Heart left ventricle (tissue), 13 donors: ENCODE data around the gene C3orf80.

Experiments
- CTCF ChIP-seq, 12 donors: fragments of 200-600 bp; sonication (generic) in 4 of 12; IDR thresholded peaks; one replicate each; pipeline versions ENCODE4 v1.5.0 to v1.8.0; 2018 to 2022; ENCODE audit warnings: antibody characterized with exemption in 12 of 12, mild to moderate bottlenecking in 5 of 12
- POLR2A ChIP-seq, 2 donors: fragments of 450-650 bp; IDR thresholded peaks; one replicate each; pipeline ENCODE4 v1.6.1; 2017; ENCODE audit warnings: antibody characterized with exemption in 2 of 2, mild to moderate bottlenecking in 2 of 2, moderate library complexity in 2 of 2
- donor health status: ischemic (EF 13 %, LVEDD 7.1; RV severe dilation, severe dysfunction).
- donor health status: DM: no; HTN: yes; CAD: no.
- donor health status: DM: no; HTN: no; CAD: no.
- donor health status: ischemic (EF 25% LVEDD 6.9; RV normal size, moderate dysfunction).
- donor health status: ischemic (EF 25% LVEDD 5.7; RV mildly dilated, moderate dysfunction).
- donor health status: ischemic (EF 35%, LVEDD 5.7; RV mildly dilated, moderate dysfunction).
- donor health status: nonischemic (EF 11% LVEDD 7.7; RV severe dilation, severe dysfunction).
- donor health status: DM: yes; HTN: yes; CAD: no.
- donor health status: PGD.
- donor health status: ischemic (EF 29% LVEDD 5.4; RV normal size, mild dysfunction).
- donor health status: nonischemic (EF 23%, LVEDD 6.1; RV moderate dilation, normal function).

- TF ChIP-seq POLR2A (IDR thresholded peaks at IDR 0.05) (no peak), CTCF (IDR thresholded peaks at IDR 0.05) (no peak)
Measured at GRCh38 chr3:160193644-160194192, 31.5 kb upstream of the C3orf80 start.
